Neural cell (in vitro differentiated cells): ENCODE data around the gene RAD51B. TPM values are rescaled to one million over a fixed set of nuclear protein-coding genes. Genes with fewer than 3 reads are reported as not detected.

ENCODE experiments used
- H2AFZ ChIP-seq: fragments of 200-600, 300-800 bp; sonication (generic), shearing (Covaris generic); 2 replicates; pipeline ENCODE4 v1.6.0; 2014; ENCODE audit warnings: low read depth, mild to moderate bottlenecking, antibody characterized with exemption, low read length, moderate library complexity
- H3F3A ChIP-seq: fragments of 200-600 bp; shearing (Covaris generic); 2 replicates; pipeline ENCODE4 v1.6.1; 2016; ENCODE audit warnings: mild to moderate bottlenecking, moderate library complexity, mixed read lengths, antibody characterized with exemption, low read length; ENCODE audit not compliant: insufficient read depth, poor library complexity, severe bottlenecking
- H3K27ac ChIP-seq: fragments of 200-600, 300-800 bp; sonication (generic), shearing (Covaris generic); 2 replicates; pipeline ENCODE4 v1.5.1; 2014; ENCODE audit warnings: mild to moderate bottlenecking, low read length, moderate library complexity
- H3K27me3 ChIP-seq: fragments of 300-800, 200-600 bp; sonication (generic), shearing (Covaris generic); 2 replicates; pipeline ENCODE4 v1.6.0; 2014; ENCODE audit warnings: mild to moderate bottlenecking, low read depth, low read length, moderate library complexity; ENCODE audit not compliant: insufficient read depth
- H3K36me3 ChIP-seq: fragments of 300-800, 200-600 bp; sonication (generic), shearing (Covaris generic); 2 replicates; pipeline ENCODE4 v1.5.1; 2014; ENCODE audit warnings: mild to moderate bottlenecking, antibody characterized with exemption, low read length, moderate library complexity; ENCODE audit not compliant: insufficient read depth
- H3K4me2 ChIP-seq: fragments of 300-800, 200-600 bp; sonication (generic), shearing (Covaris generic); 2 replicates; pipeline ENCODE4 v1.6.0; 2014; ENCODE audit warnings: mild to moderate bottlenecking, low read length
- H3K4me3 ChIP-seq: fragments of 300-800, 200-600 bp; sonication (generic), shearing (Covaris generic); 2 replicates; pipeline ENCODE4 v1.5.1; 2014; ENCODE audit warnings: mild to moderate bottlenecking, low read length, moderate library complexity
- H3K79me2 ChIP-seq: fragments of 200-600 bp; shearing (Covaris generic); replicated peaks from 2 replicates; pipeline ENCODE4 v1.6.0; 2014; ENCODE audit warnings: mild to moderate bottlenecking, low read length, moderate library complexity; ENCODE audit not compliant: insufficient read depth
- H3K9ac ChIP-seq: fragments of 300-800, 200-600 bp; sonication (generic), shearing (Covaris generic); 2 replicates; pipeline ENCODE4 v1.6.1; 2016; ENCODE audit warnings: mild to moderate bottlenecking, low read length, mixed read lengths
- H3K9me2 ChIP-seq: fragments of 200-600 bp; shearing (Covaris generic); 2 replicates; pipeline ENCODE4 v1.6.1; 2016; ENCODE audit warnings: mild to moderate bottlenecking, low read length, mixed read lengths; ENCODE audit not compliant: insufficient read depth
- H3K9me3 ChIP-seq: fragments of 200-600, 300-800 bp; sonication (generic), shearing (Covaris generic); 2 replicates; pipeline ENCODE4 v1.6.1; 2016; ENCODE audit warnings: mild to moderate bottlenecking, mixed run types, low read length, moderate library complexity, mixed read lengths
- H4K20me1 ChIP-seq: fragments of 200-600 bp; shearing (Covaris generic); 2 replicates; pipeline ENCODE4 v1.6.1; 2016; ENCODE audit warnings: mild to moderate bottlenecking, mixed run types; ENCODE audit not compliant: insufficient read depth
- EP300 ChIP-seq: fragments of 450-650 bp; conservative IDR thresholded peaks from 2 replicates; pipeline ENCODE4 v1.6.1; 2014; ENCODE audit warnings: antibody characterized with exemption, mild to moderate bottlenecking, moderate library complexity; ENCODE audit not compliant: poor library complexity, severe bottlenecking
- EZH2 ChIP-seq: fragments of 200-600, 300-800 bp; shearing (Covaris generic), sonication (generic); IDR thresholded peaks from 2 replicates; pipeline ENCODE4 v1.6.1; 2014; ENCODE audit warnings: antibody characterized with exemption, low read length, borderline replicate concordance, mild to moderate bottlenecking; ENCODE audit not compliant: insufficient read depth, poor library complexity, severe bottlenecking
- MXI1 ChIP-seq: fragments of 450-650 bp; conservative IDR thresholded peaks from 2 replicates; pipeline ENCODE4 v1.6.1; 2014; ENCODE audit warnings: antibody characterized with exemption, mild to moderate bottlenecking; ENCODE audit not compliant: poor library complexity, severe bottlenecking
- POLR2AphosphoS5 ChIP-seq: IDR thresholded peaks from 2 replicates; pipeline ENCODE4 v1.6.1; 2012
- RAD21 ChIP-seq: fragments of 450-650 bp; conservative IDR thresholded peaks from 2 replicates; pipeline ENCODE4 v1.6.1; 2014; ENCODE audit warnings: antibody characterized with exemption, mild to moderate bottlenecking, moderate library complexity
- SMC3 ChIP-seq: fragments of 450-650 bp; conservative IDR thresholded peaks from 2 replicates; pipeline ENCODE4 v1.6.1; 2014; ENCODE audit warnings: antibody characterized with exemption, mild to moderate bottlenecking, moderate library complexity; ENCODE audit not compliant: poor library complexity
- TAF1 ChIP-seq: IDR thresholded peaks from 2 replicates; pipeline ENCODE4 v1.6.1; 2012; ENCODE audit warnings: low read depth
- polyA plus RNA-seq: library from polyadenylated mRNA; depleted of rRNA; stranded (reverse); fragments of >200 nt; gene quantifications from 2 replicates; pipeline ENCODE4 v1.2.3, GENCODE V29; 2014
- TF ChIP-seq, protein P1 (sequence below): IDR thresholded peaks from 2 replicates; pipeline ENCODE4 v1.6.1; 2012; ENCODE audit warnings: borderline replicate concordance
- TF ChIP-seq, protein P2 (sequence below): fragments of 450-650 bp; IDR thresholded peaks from 2 replicates; pipeline ENCODE4 v1.5.1; 2014; ENCODE audit warnings: antibody characterized with exemption, mild to moderate bottlenecking, moderate library complexity; ENCODE audit not compliant: poor library complexity, severe bottlenecking

Gene RAD51B
- polyA plus RNA-seq, 1 donor from 2014 or later = 3.1 TPM

DNA sequence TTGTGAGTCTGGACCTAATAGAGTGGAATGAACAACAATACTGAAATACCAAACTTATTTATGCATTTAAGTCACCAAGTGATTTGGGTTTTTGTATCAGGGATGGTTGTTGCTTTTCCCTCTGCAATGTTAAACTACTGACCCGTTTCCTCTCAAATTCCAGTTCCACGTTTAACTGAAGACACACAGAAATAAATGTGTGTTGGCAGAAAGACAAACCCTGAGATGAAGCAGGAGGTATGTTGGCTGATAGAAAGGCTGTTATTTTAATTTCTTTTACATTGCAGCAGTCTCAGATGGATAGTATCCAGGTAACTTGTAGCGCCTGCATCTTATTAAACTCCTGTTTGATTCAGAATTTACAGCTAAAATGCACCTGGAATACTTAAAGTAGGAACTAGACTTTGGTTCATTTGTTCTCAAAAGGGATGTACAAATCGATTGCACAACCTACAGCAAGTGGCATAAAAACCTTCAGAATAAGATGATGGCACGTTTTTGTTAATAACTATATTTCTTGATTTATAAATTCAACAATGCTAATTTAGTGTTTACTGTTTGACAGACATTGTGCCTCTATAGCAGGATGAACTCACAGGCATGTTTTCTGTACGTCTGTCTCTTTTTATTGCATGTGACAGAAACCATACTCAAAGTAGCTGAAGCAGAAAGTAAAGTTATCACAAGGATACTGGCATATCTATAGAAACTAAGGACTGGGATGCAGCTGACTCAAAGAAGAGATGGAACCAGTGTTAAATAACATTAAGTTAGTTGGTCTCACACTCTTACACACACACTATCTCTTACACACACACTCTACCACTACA, 567.6 kb downstream of the RAD51B start:
- H3K9me3 ChIP-seq = no peaks in the 10 kb centered on the region
- no peak overlapping the region for H2AFZ ChIP-seq
- no peak overlapping the region for H3K4me3 ChIP-seq
- no peaks in the 10 kb centered on the region for H3K9me2 ChIP-seq
- H3K27me3 ChIP-seq = no peaks in the 10 kb centered on the region
- H3F3A ChIP-seq = no peaks in the 10 kb centered on the region
- no peaks in the 10 kb centered on the region for H4K20me1 ChIP-seq
- no peak overlapping the region for H3K27ac ChIP-seq
- H3K9ac ChIP-seq = no peak overlapping the region
- H3K79me2 ChIP-seq = no peaks in the 10 kb centered on the region
- H3K4me2 ChIP-seq = no peak overlapping the region
- TF ChIP-seq EZH2 (no peak), RAD21 (no peak), TAF1 (no peak), SMC3 (no peak), POLR2AphosphoS5 (no peak), EP300 (no peak), MXI1 (no peak)
- TF ChIP-seq, protein P1, sequence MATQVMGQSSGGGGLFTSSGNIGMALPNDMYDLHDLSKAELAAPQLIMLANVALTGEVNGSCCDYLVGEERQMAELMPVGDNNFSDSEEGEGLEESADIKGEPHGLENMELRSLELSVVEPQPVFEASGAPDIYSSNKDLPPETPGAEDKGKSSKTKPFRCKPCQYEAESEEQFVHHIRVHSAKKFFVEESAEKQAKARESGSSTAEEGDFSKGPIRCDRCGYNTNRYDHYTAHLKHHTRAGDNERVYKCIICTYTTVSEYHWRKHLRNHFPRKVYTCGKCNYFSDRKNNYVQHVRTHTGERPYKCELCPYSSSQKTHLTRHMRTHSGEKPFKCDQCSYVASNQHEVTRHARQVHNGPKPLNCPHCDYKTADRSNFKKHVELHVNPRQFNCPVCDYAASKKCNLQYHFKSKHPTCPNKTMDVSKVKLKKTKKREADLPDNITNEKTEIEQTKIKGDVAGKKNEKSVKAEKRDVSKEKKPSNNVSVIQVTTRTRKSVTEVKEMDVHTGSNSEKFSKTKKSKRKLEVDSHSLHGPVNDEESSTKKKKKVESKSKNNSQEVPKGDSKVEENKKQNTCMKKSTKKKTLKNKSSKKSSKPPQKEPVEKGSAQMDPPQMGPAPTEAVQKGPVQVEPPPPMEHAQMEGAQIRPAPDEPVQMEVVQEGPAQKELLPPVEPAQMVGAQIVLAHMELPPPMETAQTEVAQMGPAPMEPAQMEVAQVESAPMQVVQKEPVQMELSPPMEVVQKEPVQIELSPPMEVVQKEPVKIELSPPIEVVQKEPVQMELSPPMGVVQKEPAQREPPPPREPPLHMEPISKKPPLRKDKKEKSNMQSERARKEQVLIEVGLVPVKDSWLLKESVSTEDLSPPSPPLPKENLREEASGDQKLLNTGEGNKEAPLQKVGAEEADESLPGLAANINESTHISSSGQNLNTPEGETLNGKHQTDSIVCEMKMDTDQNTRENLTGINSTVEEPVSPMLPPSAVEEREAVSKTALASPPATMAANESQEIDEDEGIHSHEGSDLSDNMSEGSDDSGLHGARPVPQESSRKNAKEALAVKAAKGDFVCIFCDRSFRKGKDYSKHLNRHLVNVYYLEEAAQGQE = no peak
- TF ChIP-seq, protein P2, sequence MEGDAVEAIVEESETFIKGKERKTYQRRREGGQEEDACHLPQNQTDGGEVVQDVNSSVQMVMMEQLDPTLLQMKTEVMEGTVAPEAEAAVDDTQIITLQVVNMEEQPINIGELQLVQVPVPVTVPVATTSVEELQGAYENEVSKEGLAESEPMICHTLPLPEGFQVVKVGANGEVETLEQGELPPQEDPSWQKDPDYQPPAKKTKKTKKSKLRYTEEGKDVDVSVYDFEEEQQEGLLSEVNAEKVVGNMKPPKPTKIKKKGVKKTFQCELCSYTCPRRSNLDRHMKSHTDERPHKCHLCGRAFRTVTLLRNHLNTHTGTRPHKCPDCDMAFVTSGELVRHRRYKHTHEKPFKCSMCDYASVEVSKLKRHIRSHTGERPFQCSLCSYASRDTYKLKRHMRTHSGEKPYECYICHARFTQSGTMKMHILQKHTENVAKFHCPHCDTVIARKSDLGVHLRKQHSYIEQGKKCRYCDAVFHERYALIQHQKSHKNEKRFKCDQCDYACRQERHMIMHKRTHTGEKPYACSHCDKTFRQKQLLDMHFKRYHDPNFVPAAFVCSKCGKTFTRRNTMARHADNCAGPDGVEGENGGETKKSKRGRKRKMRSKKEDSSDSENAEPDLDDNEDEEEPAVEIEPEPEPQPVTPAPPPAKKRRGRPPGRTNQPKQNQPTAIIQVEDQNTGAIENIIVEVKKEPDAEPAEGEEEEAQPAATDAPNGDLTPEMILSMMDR = no peak
- no peaks in the 10 kb centered on the region for H3K36me3 ChIP-seq

DNA sequence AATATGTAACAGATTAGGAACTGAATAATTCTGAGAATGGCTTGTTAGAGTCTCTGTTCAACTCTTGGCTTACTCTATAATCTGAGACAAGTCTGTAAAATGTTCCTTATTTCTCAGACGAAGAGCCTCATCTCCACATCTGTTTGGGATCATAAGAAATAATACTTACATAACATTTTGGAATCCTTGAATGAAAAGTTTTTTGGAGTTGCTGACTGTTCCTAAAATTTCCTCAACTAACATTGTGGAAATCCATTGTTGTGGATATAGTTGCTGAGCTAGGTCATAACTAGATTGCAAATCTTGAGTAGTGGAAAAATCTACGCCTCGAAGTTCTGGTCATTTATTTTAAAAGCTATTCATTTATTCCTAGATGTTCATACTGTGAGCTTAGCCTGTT, 570.4 kb downstream of the RAD51B start:
- H3K9me3 ChIP-seq = no peaks in the 10 kb centered on the region
- H3K79me2 ChIP-seq = no peaks in the 10 kb centered on the region
- H3K4me2 ChIP-seq = no peak overlapping the region
- TF ChIP-seq POLR2AphosphoS5 = no peak
- no peak for TF ChIP-seq TAF1
- TF ChIP-seq SMC3 = no peak
- no peak for TF ChIP-seq EZH2
- TF ChIP-seq, protein P1 = no peak
- TF ChIP-seq RAD21 = no peak
- TF ChIP-seq EP300 = no peak
- TF ChIP-seq, protein P2 = no peak
- no peak for TF ChIP-seq MXI1
- H3K36me3 ChIP-seq = no peaks in the 10 kb centered on the region
- peaks cover 8% of the 10 kb centered on the region for H3F3A ChIP-seq
- no peak overlapping the region for H3K27ac ChIP-seq
- no peak overlapping the region for H2AFZ ChIP-seq
- no peak overlapping the region for H3K4me3 ChIP-seq
- H3K9ac ChIP-seq = no peak overlapping the region
- H3K9me2 ChIP-seq = no peaks in the 10 kb centered on the region
- H4K20me1 ChIP-seq = no peaks in the 10 kb centered on the region
- no peaks in the 10 kb centered on the region for H3K27me3 ChIP-seq
